HEK293 (cell line): ENCODE measurements around the gene SDC1.

Source experiments
- CTCF ChIA-PET: fragments of 350-600 bp; formaldehyde crosslinking; extraction: SDS; loops from one replicate; lab custom pipeline; 2021; ENCODE audit warnings: antibody characterized with exemption; lab: Yijun Ruan, JAX
- POLR2A ChIA-PET: fragments of 300-600 bp; formaldehyde crosslinking; extraction: SDS; loops from one replicate; lab custom pipeline; 2020; ENCODE audit warnings: antibody characterized with exemption, inconsistent platforms; lab: Yijun Ruan, JAX
- H3K27ac ChIP-seq: fragments of 200-500 bp; sonication (Bioruptor generic); 2 replicates; pipeline ENCODE4 v1.5.1; 2014; ENCODE audit warnings: low read depth, low read length, control low read depth, inconsistent platforms; ENCODE audit errors: extremely low read depth
- H3K36me3 ChIP-seq, 2 experiments: fragments of 200-500 bp in 1 of 2; sonication (Bioruptor generic) in 1 of 2; 1 replicate in 1 of 2; 2 replicates in 1 of 2; pipeline ENCODE4 v1.5.1; 2014 to 2017; ENCODE audit warnings: inconsistent platforms in 2 of 2, low read length in 2 of 2; ENCODE audit not compliant: control insufficient read depth in 2 of 2, insufficient read depth in 1 of 2
- H3K4me1 ChIP-seq: fragments of 200-500 bp; sonication (Bioruptor generic); 2 replicates; pipeline ENCODE4 v1.5.1; 2014; ENCODE audit warnings: mild to moderate bottlenecking, low read length, inconsistent platforms; ENCODE audit not compliant: control insufficient read depth, insufficient read depth
- H3K4me3 ChIP-seq: 2 replicates; pipeline ENCODE4 v1.5.1; 2011; ENCODE audit warnings: low read depth, mild to moderate bottlenecking, control low read depth, low read length, moderate library complexity
- H3K9me3 ChIP-seq: fragments of 200-500 bp; sonication (Bioruptor generic); 2 replicates; pipeline ENCODE4 v1.5.1; 2014; ENCODE audit warnings: low read depth, low read length, inconsistent platforms; ENCODE audit not compliant: control insufficient read depth, insufficient read depth
- BCL11B ChIP-seq: fragments of 450-650 bp; formaldehyde crosslinking; IDR thresholded peaks from 2 replicates; pipeline ENCODE4 v1.5.1; 2016; ENCODE audit warnings: low read depth, missing biosample characterization, missing genetic modification characterization
- GLI2 ChIP-seq: fragments of 450-650 bp; formaldehyde crosslinking; IDR thresholded peaks from 2 replicates; pipeline ENCODE4; 2017; ENCODE audit warnings: missing biosample characterization, missing genetic modification characterization, low read depth, borderline replicate concordance
- HOXD13 ChIP-seq: sonication (generic); formaldehyde crosslinking; IDR thresholded peaks from 2 replicates; pipeline ENCODE4 v1.8.0; 2022; ENCODE audit warnings: missing genetic modification reagents, borderline replicate concordance
- IKZF3 ChIP-seq: fragments of 450-650 bp; IDR thresholded peaks from 2 replicates; pipeline ENCODE4 v1.5.0; 2018; ENCODE audit warnings: missing biosample characterization, mild to moderate bottlenecking, missing genetic modification characterization, moderate library complexity
- MEIS1 ChIP-seq: sonication (generic); formaldehyde crosslinking; IDR thresholded peaks from 2 replicates; pipeline ENCODE4 v1.8.1; 2022; ENCODE audit warnings: missing genetic modification reagents, mild to moderate bottlenecking, borderline replicate concordance
- SCRT2 ChIP-seq: fragments of 450-650 bp; formaldehyde crosslinking; IDR thresholded peaks from 2 replicates; pipeline ENCODE4 v1.5.1; 2016; ENCODE audit warnings: missing biosample characterization, missing genetic modification characterization
- TRIM28 ChIP-seq: IDR thresholded peaks from 2 replicates; pipeline ENCODE4 v1.6.1; 2011; ENCODE audit warnings: low read length, control low read depth, borderline replicate concordance
- ZBTB21 ChIP-seq: fragments of 450-650 bp; formaldehyde crosslinking; IDR thresholded peaks from 2 replicates; pipeline ENCODE4 v1.5.1; 2017; ENCODE audit warnings: missing biosample characterization, missing genetic modification characterization
- ZFP3 ChIP-seq: fragments of 450-650 bp; formaldehyde crosslinking; IDR thresholded peaks from 2 replicates; pipeline ENCODE4 v1.5.1; 2016; ENCODE audit warnings: low read depth, missing biosample characterization, missing genetic modification characterization
- ZIC2 ChIP-seq: fragments of 450-650 bp; formaldehyde crosslinking; IDR thresholded peaks from 2 replicates; pipeline ENCODE4 v1.5.1; 2016; ENCODE audit warnings: missing biosample characterization, missing genetic modification characterization
- ZNF19 ChIP-seq: fragments of 450-650 bp; formaldehyde crosslinking; IDR thresholded peaks from 2 replicates; pipeline ENCODE4; 2016; ENCODE audit warnings: missing biosample characterization, missing genetic modification characterization, low read depth
- ZNF214 ChIP-seq: fragments of 450-650 bp; formaldehyde crosslinking; IDR thresholded peaks from 2 replicates; pipeline ENCODE4 v1.5.1; 2017; ENCODE audit warnings: missing biosample characterization, mild to moderate bottlenecking, missing genetic modification characterization, borderline replicate concordance
- ZNF366 ChIP-seq: fragments of 450-650 bp; formaldehyde crosslinking; conservative IDR thresholded peaks from 2 replicates; pipeline ENCODE4 v1.5.1; 2016; ENCODE audit warnings: missing biosample characterization, missing genetic modification characterization
- ZNF391 ChIP-seq: fragments of 450-650 bp; formaldehyde crosslinking; IDR thresholded peaks from 2 replicates; pipeline ENCODE4 v1.5.1; 2016; ENCODE audit warnings: low read depth, missing biosample characterization, missing genetic modification characterization, borderline replicate concordance
- ZNF433 ChIP-seq: fragments of 450-650 bp; formaldehyde crosslinking; IDR thresholded peaks from 2 replicates; pipeline ENCODE4 v1.5.1; 2016; ENCODE audit warnings: missing biosample characterization, missing genetic modification characterization, low read depth
- ZNF513 ChIP-seq: fragments of 450-650 bp; IDR thresholded peaks from 2 replicates; pipeline ENCODE4 v1.5.1; 2018; ENCODE audit warnings: missing biosample characterization, missing genetic modification characterization
- ZNF514 ChIP-seq: fragments of 450-650 bp; formaldehyde crosslinking; IDR thresholded peaks from 2 replicates; pipeline ENCODE4 v1.5.1; 2016; ENCODE audit warnings: missing biosample characterization, missing genetic modification characterization
- ZNF544 ChIP-seq: fragments of 450-650 bp; formaldehyde crosslinking; IDR thresholded peaks from 2 replicates; pipeline ENCODE4 v1.5.0; 2017; ENCODE audit warnings: missing biosample characterization, missing genetic modification characterization
- ZNF654 ChIP-seq: fragments of 450-650 bp; formaldehyde crosslinking; IDR thresholded peaks from 2 replicates; pipeline ENCODE4 v1.5.1; 2016; ENCODE audit warnings: low read depth, missing biosample characterization, missing genetic modification characterization
- ZSCAN16 ChIP-seq: fragments of 450-650 bp; formaldehyde crosslinking; IDR thresholded peaks from 2 replicates; pipeline ENCODE4 v1.5.1; 2016; ENCODE audit warnings: missing biosample characterization, missing genetic modification characterization
- TF ChIP-seq, protein P1 (sequence below): fragments of 450-650 bp; formaldehyde crosslinking; IDR thresholded peaks from 2 replicates; pipeline ENCODE4 v1.5.1; 2016; ENCODE audit warnings: missing biosample characterization, missing genetic modification characterization
- TF ChIP-seq, protein P2 (sequence below): fragments of 450-650 bp; formaldehyde crosslinking; IDR thresholded peaks from 2 replicates; pipeline ENCODE4 v1.5.1; 2016; ENCODE audit warnings: missing biosample characterization, missing genetic modification characterization
- TF ChIP-seq, protein P3 (sequence below): fragments of 450-650 bp; formaldehyde crosslinking; IDR thresholded peaks from 2 replicates; pipeline ENCODE4 v1.5.0; 2017; ENCODE audit warnings: missing biosample characterization, missing genetic modification characterization, borderline replicate concordance

SDC1 gene

DNA sequence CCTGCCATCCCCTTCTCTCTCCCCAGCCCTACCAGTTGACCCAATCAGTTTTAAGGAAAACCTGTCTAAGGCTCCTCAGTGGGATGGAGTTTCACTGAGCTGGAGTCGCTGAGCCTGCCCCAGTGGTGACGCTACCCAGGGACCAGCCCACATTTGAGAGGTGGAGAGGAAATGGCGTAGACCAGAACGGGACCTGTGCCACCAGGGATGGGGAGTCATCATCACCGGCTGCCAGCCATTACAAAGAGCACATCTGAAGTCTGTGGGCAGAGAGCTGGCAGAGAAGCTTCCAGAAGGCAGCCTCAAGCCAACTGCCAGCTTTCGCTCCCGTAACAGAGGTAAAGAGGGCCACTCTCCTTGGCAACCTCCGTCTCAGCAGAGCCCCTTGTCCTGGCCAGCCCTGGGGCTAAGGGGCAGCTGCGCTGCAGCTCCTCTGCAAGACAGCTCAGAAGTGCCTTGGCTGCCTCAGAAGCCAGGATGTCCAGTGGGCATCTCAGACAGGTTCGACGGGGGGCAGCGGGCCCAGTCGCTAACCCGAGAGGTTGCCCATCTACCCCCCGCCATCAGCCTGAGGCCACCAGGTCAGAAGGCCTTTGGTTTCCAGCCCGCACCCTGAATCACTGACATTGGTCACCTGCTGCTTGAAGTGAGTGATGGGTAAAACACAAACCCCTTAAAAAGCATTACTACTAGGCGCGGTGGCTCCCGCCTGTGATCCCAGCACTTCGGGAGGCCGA lies 15.4 kb downstream of the SDC1 start:
- Histone ChIP-seq H3K27ac (no peak overlapping the region), H3K36me3 (peaks cover 0 to 9% of the 10 kb centered on the region in 2 experiments; a peak in 1 of 3 replicates), H3K4me3 (no peak overlapping the region), H3K9me3 (no peaks in the 10 kb centered on the region), H3K4me1 (peaks cover 15% of the 10 kb centered on the region)
- TF ChIP-seq ZSCAN16 (tag by site-specific recombination), result no peak
- TF ChIP-seq ZNF19, result no peak
- no peak for TF ChIP-seq ZNF514 (tag by site-specific recombination)
- TF ChIP-seq ZNF544 (tag by site-specific recombination), result no peak
- TF ChIP-seq, protein P1, sequence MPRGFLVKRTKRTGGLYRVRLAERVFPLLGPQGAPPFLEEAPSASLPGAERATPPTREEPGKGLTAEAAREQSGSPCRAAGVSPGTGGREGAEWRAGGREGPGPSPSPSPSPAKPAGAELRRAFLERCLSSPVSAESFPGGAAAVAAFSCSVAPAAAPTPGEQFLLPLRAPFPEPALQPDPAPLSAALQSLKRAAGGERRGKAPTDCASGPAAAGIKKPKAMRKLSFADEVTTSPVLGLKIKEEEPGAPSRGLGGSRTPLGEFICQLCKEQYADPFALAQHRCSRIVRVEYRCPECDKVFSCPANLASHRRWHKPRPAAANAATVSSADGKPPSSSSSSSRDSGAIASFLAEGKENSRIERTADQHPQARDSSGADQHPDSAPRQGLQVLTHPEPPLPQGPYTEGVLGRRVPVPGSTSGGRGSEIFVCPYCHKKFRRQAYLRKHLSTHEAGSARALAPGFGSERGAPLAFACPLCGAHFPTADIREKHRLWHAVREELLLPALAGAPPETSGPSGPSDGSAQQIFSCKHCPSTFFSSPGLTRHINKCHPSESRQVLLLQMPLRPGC (tag by site-specific recombination), result no peak
- TF ChIP-seq, protein P2, sequence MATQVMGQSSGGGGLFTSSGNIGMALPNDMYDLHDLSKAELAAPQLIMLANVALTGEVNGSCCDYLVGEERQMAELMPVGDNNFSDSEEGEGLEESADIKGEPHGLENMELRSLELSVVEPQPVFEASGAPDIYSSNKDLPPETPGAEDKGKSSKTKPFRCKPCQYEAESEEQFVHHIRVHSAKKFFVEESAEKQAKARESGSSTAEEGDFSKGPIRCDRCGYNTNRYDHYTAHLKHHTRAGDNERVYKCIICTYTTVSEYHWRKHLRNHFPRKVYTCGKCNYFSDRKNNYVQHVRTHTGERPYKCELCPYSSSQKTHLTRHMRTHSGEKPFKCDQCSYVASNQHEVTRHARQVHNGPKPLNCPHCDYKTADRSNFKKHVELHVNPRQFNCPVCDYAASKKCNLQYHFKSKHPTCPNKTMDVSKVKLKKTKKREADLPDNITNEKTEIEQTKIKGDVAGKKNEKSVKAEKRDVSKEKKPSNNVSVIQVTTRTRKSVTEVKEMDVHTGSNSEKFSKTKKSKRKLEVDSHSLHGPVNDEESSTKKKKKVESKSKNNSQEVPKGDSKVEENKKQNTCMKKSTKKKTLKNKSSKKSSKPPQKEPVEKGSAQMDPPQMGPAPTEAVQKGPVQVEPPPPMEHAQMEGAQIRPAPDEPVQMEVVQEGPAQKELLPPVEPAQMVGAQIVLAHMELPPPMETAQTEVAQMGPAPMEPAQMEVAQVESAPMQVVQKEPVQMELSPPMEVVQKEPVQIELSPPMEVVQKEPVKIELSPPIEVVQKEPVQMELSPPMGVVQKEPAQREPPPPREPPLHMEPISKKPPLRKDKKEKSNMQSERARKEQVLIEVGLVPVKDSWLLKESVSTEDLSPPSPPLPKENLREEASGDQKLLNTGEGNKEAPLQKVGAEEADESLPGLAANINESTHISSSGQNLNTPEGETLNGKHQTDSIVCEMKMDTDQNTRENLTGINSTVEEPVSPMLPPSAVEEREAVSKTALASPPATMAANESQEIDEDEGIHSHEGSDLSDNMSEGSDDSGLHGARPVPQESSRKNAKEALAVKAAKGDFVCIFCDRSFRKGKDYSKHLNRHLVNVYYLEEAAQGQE (tag by site-specific recombination), result no peak
- TF ChIP-seq ZBTB21 (tag by site-specific recombination), result no peak
- no peak for TF ChIP-seq ZNF366 (tag by site-specific recombination)
- TF ChIP-seq IKZF3 (tag by site-specific recombination), result no peak
- ChIA-PET POLR2A (interaction anchor here (1.3 kb wide), 1 partner anchor 40 kb away, joined by 5 read pairs; no protein-coding TSS in a partner anchor), CTCF (no interaction called here)

DNA sequence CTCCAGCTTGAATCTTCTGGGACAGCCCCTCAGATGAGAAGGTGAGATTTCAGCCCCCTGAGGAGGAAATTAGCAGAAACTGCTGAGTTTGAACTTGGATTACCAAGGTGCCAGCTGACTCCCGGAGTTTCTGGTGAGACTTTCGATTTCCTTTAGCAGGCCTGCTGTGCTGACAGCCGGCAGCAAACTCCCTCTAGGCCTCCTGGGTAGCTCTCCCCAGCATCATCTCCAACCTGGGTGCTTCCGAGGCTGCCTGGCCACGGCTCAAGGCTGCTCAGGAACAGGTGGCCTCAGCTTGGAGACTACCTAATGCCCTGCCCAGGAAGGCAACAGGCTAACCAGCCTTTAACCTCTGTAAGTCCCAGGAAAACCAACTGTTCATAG lies 16.5 kb downstream of the SDC1 start:
- no peak overlapping the region for H3K4me3 ChIP-seq
- peaks cover 0 to 19% of the 10 kb centered on the region in 2 experiments; a peak in 1 of 3 replicates for H3K36me3 ChIP-seq
- no peak for TF ChIP-seq ZNF391 (tag by site-specific recombination)
- no peak for TF ChIP-seq BCL11B (tag by site-specific recombination)
- TF ChIP-seq HOXD13 (CRISPR knock-in tag), result no peak
- peak; percentile 60 for TF ChIP-seq ZIC2 (tag by site-specific recombination)
- TF ChIP-seq SCRT2 (tag by site-specific recombination), result peak; percentile 79
- TF ChIP-seq ZNF433 (tag by site-specific recombination), result no peak
- no peak for TF ChIP-seq GLI2
- POLR2A ChIA-PET, result no interaction called here
- H3K27ac ChIP-seq, result no peak overlapping the region
- no peaks in the 10 kb centered on the region for H3K9me3 ChIP-seq
- peaks cover 11% of the 10 kb centered on the region; the same call in 1 of the 2 replicates for H3K4me1 ChIP-seq
- CTCF ChIA-PET, result no interaction called here

- no peaks in the 10 kb centered on the region for H3K9me3 ChIP-seq
- ChIA-PET CTCF (no interaction called here), POLR2A (no interaction called here)
- H3K27ac ChIP-seq, result no peak overlapping the region
- peaks cover 0 to 34% of the 10 kb centered on the region in 2 experiments; a peak in 1 of 3 replicates for H3K36me3 ChIP-seq
- no peak for TF ChIP-seq ZNF654 (tag by site-specific recombination)
- TF ChIP-seq ZNF214 (tag by site-specific recombination), result no peak
- no peak for TF ChIP-seq ZNF513 (tag by site-specific recombination)
- TF ChIP-seq, protein P3, sequence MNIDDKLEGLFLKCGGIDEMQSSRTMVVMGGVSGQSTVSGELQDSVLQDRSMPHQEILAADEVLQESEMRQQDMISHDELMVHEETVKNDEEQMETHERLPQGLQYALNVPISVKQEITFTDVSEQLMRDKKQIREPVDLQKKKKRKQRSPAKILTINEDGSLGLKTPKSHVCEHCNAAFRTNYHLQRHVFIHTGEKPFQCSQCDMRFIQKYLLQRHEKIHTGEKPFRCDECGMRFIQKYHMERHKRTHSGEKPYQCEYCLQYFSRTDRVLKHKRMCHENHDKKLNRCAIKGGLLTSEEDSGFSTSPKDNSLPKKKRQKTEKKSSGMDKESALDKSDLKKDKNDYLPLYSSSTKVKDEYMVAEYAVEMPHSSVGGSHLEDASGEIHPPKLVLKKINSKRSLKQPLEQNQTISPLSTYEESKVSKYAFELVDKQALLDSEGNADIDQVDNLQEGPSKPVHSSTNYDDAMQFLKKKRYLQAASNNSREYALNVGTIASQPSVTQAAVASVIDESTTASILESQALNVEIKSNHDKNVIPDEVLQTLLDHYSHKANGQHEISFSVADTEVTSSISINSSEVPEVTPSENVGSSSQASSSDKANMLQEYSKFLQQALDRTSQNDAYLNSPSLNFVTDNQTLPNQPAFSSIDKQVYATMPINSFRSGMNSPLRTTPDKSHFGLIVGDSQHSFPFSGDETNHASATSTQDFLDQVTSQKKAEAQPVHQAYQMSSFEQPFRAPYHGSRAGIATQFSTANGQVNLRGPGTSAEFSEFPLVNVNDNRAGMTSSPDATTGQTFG, result no peak
- no peak for TF ChIP-seq MEIS1 (CRISPR knock-in tag)
- TF ChIP-seq ZFP3 (tag by site-specific recombination), result no peak
- no peak for TF ChIP-seq TRIM28
- no peak overlapping the region for H3K4me3 ChIP-seq
- H3K4me1 ChIP-seq, result peaks cover 3% of the 10 kb centered on the region; the same call in 1 of the 2 replicates
These were observed 17.9 kb downstream of the SDC1 start for GRCh38 chr2:20207051-20207450.
